ENCODE results near the gene KRT80. TPM values are rescaled to one million over a fixed set of nuclear protein-coding genes. Genes with fewer than 3 reads are reported as not detected.

Gene KRT80
- total RNA-seq, 2 donors from 2014 or later: 0.66 to 4.9 TPM

DNA sequence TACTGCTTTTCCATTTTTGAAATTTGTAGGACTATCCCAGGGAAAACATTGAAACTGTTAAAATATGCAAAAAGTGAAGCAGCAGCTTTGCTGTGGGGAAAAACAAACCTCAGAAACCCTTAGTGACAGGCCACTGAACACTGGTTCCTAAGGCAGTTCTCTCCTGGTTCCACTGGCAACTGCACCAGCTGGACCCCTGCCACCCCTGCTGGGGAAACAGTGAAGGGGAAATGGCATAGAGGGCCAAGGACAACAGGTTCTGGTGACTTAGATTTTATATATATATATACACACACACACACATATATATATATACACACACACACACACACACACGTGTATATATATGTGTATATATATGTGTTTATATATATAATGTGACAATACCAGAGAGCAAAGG, 25.0 kb upstream of the KRT80 start:
- no peak for TF ChIP-seq CTCF (IDR thresholded peaks at IDR 0.05)
- Histone ChIP-seq H3K27ac (no peak overlapping the region), H3K27me3 (no peaks in the 10 kb centered on the region), H3K9me3 (no peaks in the 10 kb centered on the region), H3K36me3 (no peaks in the 10 kb centered on the region), H3K9ac (ENCODE audit: low read depth in 2 of 2, low read length in 2 of 2) (no peak overlapping the region), H3K4me3 (no peak overlapping the region), H3K4me1 (peaks cover 3% of the 10 kb centered on the region)
- intact Hi-C loops (cut with DNase I): no loop called here
- DNase-seq: no peak

- peaks cover 3% of the 10 kb centered on the region for H3K4me1 ChIP-seq
- H3K27ac ChIP-seq: no peak overlapping the region
Measured at GRCh38 chr12:52216100-52216499, 24.3 kb upstream of the KRT80 start.

GRCh38 chr12:52215587-52216031, 23.8 kb upstream of the KRT80 start:
- intact Hi-C loops (cut with DNase I): no loop called here
- no peaks in the 10 kb centered on the region for H3K9me3 ChIP-seq

More at GRCh38 chr12:52216100-52216499, 24.3 kb upstream of the KRT80 start:
- TF ChIP-seq CTCF (IDR thresholded peaks at IDR 0.05): no peak
- no peaks in the 10 kb centered on the region for H3K9me3 ChIP-seq
- intact Hi-C loops (cut with DNase I): no loop called here
- no peaks in the 10 kb centered on the region for H3K36me3 ChIP-seq
- no peak for DNase-seq
- no peak overlapping the region for H3K9ac ChIP-seq (ENCODE audit: low read depth in 2 of 2, low read length in 2 of 2)
- H3K4me3 ChIP-seq: no peak overlapping the region
- H3K27me3 ChIP-seq: no peaks in the 10 kb centered on the region

GRCh38 chr12:52214421-52214802, 22.6 kb upstream of the KRT80 start:
- Histone ChIP-seq H3K27ac (no peak overlapping the region), H3K9ac (ENCODE audit: low read depth in 2 of 2, low read length in 2 of 2) (no peak overlapping the region), H3K36me3 (no peaks in the 10 kb centered on the region), H3K27me3 (no peaks in the 10 kb centered on the region), H3K9me3 (no peaks in the 10 kb centered on the region), H3K4me3 (no peak overlapping the region), H3K4me1 (peaks cover 3% of the 10 kb centered on the region)
- intact Hi-C loops (cut with DNase I): no loop called here
- DNase-seq: no peak
- no peak for TF ChIP-seq CTCF (IDR thresholded peaks at IDR 0.05)

More at GRCh38 chr12:52215587-52216031, 23.8 kb upstream of the KRT80 start:
- no peak for DNase-seq
- Histone ChIP-seq H3K9ac (ENCODE audit: low read depth in 2 of 2, low read length in 2 of 2) (no peak overlapping the region), H3K27ac (no peak overlapping the region), H3K4me3 (no peak overlapping the region), H3K36me3 (no peaks in the 10 kb centered on the region), H3K4me1 (peaks cover 3% of the 10 kb centered on the region), H3K27me3 (no peaks in the 10 kb centered on the region)
- no peak for TF ChIP-seq CTCF (IDR thresholded peaks at IDR 0.05)

DNA sequence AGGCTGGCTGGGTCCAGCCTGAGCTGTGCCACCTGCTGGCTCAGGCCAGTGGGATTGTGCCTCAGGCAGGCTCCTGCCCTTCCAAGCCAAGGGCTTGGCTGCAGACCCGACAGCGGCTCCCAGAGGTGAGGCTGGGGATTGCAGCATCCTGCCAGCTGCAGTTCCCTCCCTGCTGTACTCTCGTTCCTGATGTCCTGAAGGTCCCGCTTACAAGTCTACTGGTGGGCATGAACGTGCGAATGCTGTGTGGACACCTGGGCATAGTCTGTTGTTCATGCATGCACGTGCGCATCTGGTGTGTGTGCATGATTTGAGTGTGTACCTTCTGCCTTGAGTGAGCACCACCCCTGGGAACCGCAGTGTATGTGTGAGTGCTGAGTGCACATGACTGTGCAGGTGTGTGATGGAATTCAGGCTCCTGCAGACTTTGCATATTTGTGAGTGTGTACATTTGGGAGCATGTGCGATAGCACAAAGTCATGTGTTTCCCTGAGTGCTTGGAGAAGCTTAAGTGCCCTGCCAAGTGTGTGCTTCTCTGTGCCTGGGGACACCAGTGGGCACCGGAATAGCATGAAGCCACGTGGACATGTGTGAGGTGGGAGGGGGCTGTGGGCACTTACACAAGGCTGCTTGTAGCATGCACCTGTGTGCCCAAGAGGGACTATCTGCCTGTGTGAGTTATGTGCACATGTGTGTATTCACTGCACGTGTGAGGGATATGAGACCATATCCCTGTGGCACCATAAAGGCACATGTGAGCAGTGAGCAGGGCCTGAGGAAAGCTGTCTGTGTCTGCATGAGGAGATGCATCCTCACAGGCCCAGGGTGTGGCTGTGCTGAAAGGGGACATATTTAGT, 22.0 kb upstream of the KRT80 start:
- H3K36me3 ChIP-seq: no peaks in the 10 kb centered on the region
- no peak overlapping the region for H3K27ac ChIP-seq
- H3K27me3 ChIP-seq: no peaks in the 10 kb centered on the region
- no peak overlapping the region for H3K9ac ChIP-seq (ENCODE audit: low read depth in 2 of 2, low read length in 2 of 2)
- peak; percentile 83 for DNase-seq
- peaks cover 3% of the 10 kb centered on the region for H3K4me1 ChIP-seq
- H3K9me3 ChIP-seq: no peaks in the 10 kb centered on the region
- TF ChIP-seq CTCF (IDR thresholded peaks at IDR 0.05): peak; percentile 98
- intact Hi-C loops (cut with DNase I): no loop called here
- H3K4me3 ChIP-seq: no peak overlapping the region
